Gastrocnemius medialis (tissue), 4 donors: ENCODE results near the gene RGS17. TPM values are rescaled to one million over a fixed set of nuclear protein-coding genes. Genes with fewer than 3 reads are reported as not detected.

Experiments used
- ATAC-seq, 2 donors: fragments of 150-250 bp; one replicate each; pipeline ENCODE4 v1.9.1; 2016
- DNase-seq, 2 donors: peaks; one replicate each; pipeline ENCODE4 v3.0.0-alpha.2; 2019
- H3K27ac ChIP-seq, 4 donors: fragments of 200-600 bp; sonication (generic); 1 replicate in 1 of 4; 2 replicates in 3 of 4; pipeline ENCODE4 v1.5.1; 2016 to 2018; ENCODE audit warnings: mild to moderate bottlenecking in 2 of 4, moderate library complexity in 1 of 4
- H3K27me3 ChIP-seq, 3 donors: fragments of 200-600 bp; sonication (generic) in 2 of 3; 1 replicate in 1 of 3; 2 replicates in 2 of 3; pipeline versions ENCODE4 v1.5.1 to v1.6.0; 2016 to 2019; ENCODE audit warnings: mild to moderate bottlenecking in 1 of 3, moderate library complexity in 1 of 3
- H3K36me3 ChIP-seq, 2 donors: fragments of 200-600 bp; sonication (generic) in 1 of 2; one replicate each; pipeline ENCODE4 v1.5.1; 2017 to 2018
- H3K4me1 ChIP-seq, 2 donors: fragments of 200-600 bp; sonication (generic) in 1 of 2; one replicate each; pipeline ENCODE4 v1.5.1; 2016 to 2017; ENCODE audit warnings: mild to moderate bottlenecking in 2 of 2
- H3K4me3 ChIP-seq, 4 donors: fragments of 200-600 bp; sonication (generic) in 3 of 4; 1 replicate in 1 of 4; 2 replicates in 3 of 4; pipeline ENCODE4 v1.5.1; 2016 to 2019; ENCODE audit warnings: mild to moderate bottlenecking in 2 of 4
- H3K9me3 ChIP-seq, 3 donors: fragments of 200-600 bp; sonication (generic) in 2 of 3; 1 replicate in 1 of 3; 2 replicates in 2 of 3; pipeline ENCODE4 v1.5.1; 2016 to 2019
- POLR2A ChIP-seq, 2 donors: fragments of 450-650 bp; IDR thresholded peaks; one replicate each; pipeline ENCODE4 v1.6.1; 2017; ENCODE audit warnings: antibody characterized with exemption in 2 of 2, mild to moderate bottlenecking in 2 of 2, moderate library complexity in 2 of 2
- in situ Hi-C, 4 donors: fragments of 200-750 bp; cut with MboI; loops; one replicate each; pipeline versions ENCODE4 v1.15.0 to v1.8.0; 2017; ENCODE audit warnings: low sequenced_read_pairs in 4 of 4
- intact Hi-C: fragments of 100-400 bp; cut with DNase I; formaldehyde crosslinking; loops from one replicate; pipeline ENCODE4 v1.15.1; 2023; ENCODE audit warnings: low total_unique reads
- total RNA-seq, 4 donors: library from RNA; depleted of rRNA; stranded (reverse); fragments of >200 nt; gene quantifications; one replicate each; pipeline versions ENCODE4 v1.1.0 to v1.2.3, GENCODE V29; 2016
- TF ChIP-seq, protein P1 (sequence below), 5 experiments: fragments of 450-650 bp in 3 of 5; fragments of 200-600 bp in 2 of 5; sonication (generic) in 2 of 5; IDR thresholded peaks in 4 of 5; conservative IDR thresholded peaks in 1 of 5; 1 replicate in 4 of 5; 2 replicates in 1 of 5; pipeline ENCODE4 v1.5.1; 2016 to 2019; ENCODE audit warnings: antibody characterized with exemption in 5 of 5, mild to moderate bottlenecking in 3 of 5, moderate library complexity in 3 of 5

RGS17 gene
- total RNA-seq, 4 donors from 2014 or later = 0.11 TPM; not detected in 3

DNA sequence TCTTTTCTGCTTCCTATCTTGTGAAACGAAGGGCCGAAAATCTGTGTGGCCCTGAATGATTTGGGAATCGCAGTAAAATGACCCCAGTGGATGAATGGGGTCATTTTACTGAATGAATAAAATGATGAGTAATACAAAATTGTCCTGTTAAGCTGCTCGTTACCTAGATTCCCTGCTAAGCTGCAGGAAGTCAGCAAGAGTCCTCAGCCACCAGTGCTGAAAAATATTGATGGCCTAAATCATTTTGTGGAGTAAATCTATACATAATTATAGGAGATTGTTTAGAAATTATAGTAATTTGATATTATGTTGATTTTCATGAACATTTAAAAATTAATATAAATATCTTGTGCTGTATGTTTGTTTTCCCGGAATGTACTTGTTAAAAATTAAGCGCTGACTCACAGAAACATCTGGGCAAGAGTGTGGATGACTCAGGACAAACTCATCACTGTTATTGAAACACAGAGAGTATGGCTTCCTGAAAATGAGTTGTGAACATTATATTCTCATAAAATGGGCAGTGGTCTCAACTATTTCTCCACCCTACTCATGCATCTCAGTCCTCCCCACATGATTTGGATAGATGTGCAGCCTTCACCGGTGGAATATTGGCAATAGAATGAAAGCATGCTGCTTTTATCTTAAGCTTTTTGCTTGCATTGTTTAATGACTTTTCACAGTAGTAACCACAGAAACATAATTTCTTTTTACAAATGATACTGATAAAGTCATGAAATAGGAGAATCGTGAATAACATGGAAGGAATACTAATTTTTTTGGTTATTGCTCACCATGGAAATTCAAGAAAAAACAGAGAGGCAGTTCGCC lies 36.2 kb upstream of the RGS17 start:
- intact Hi-C loops (no loop called here), in situ Hi-C loops (no loop called here)
- no peaks in the 10 kb centered on the region for H3K9me3 ChIP-seq
- no peak for ATAC-seq
- H3K27ac ChIP-seq = no peak overlapping the region
- no peak overlapping the region for H3K4me3 ChIP-seq
- H3K27me3 ChIP-seq = no peaks in the 10 kb centered on the region
- TF ChIP-seq, protein P1, sequence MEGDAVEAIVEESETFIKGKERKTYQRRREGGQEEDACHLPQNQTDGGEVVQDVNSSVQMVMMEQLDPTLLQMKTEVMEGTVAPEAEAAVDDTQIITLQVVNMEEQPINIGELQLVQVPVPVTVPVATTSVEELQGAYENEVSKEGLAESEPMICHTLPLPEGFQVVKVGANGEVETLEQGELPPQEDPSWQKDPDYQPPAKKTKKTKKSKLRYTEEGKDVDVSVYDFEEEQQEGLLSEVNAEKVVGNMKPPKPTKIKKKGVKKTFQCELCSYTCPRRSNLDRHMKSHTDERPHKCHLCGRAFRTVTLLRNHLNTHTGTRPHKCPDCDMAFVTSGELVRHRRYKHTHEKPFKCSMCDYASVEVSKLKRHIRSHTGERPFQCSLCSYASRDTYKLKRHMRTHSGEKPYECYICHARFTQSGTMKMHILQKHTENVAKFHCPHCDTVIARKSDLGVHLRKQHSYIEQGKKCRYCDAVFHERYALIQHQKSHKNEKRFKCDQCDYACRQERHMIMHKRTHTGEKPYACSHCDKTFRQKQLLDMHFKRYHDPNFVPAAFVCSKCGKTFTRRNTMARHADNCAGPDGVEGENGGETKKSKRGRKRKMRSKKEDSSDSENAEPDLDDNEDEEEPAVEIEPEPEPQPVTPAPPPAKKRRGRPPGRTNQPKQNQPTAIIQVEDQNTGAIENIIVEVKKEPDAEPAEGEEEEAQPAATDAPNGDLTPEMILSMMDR (IDR thresholded peaks at IDR 0.05 in 4 of 5, conservative IDR thresholded peaks at IDR 0.05 in 1 of 5) = no peak
- no peak for TF ChIP-seq POLR2A (IDR thresholded peaks at IDR 0.05)
- H3K4me1 ChIP-seq = no peaks in the 10 kb centered on the region
- no peak for DNase-seq
- no peaks in the 10 kb centered on the region for H3K36me3 ChIP-seq

DNA sequence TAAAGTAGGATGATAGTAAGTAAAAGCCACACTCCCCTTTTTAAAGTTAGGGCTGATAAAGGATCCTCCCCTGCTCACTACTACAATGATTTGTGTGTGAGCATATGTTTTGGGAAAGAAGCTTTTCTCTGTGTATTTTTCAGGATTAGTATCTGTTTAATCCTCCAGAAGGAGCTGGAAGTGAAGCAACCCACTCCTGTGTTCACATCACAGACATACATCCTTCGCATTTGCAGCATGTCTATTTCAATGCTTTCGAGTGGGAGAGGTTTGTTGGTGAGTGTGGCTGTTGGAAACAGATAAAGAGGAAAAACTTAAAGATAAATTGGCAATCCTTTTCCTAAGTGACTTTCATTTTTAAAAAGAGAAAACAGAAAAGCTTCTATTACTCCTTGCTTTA lies 31.6 kb upstream of the RGS17 start:
- no peaks in the 10 kb centered on the region for H3K27me3 ChIP-seq
- H3K36me3 ChIP-seq = no peaks in the 10 kb centered on the region
- no peaks in the 10 kb centered on the region for H3K9me3 ChIP-seq
- no peaks in the 10 kb centered on the region for H3K4me1 ChIP-seq
- intact Hi-C loops (no loop called here), in situ Hi-C loops (no loop called here)
- no peak for TF ChIP-seq POLR2A (IDR thresholded peaks at IDR 0.05)
- TF ChIP-seq, protein P1 (IDR thresholded peaks at IDR 0.05 in 4 of 5, conservative IDR thresholded peaks at IDR 0.05 in 1 of 5) = no peak
- no peak overlapping the region for H3K4me3 ChIP-seq
- DNase-seq = no peak
- ATAC-seq = no peak
- H3K27ac ChIP-seq = no peak overlapping the region

DNA sequence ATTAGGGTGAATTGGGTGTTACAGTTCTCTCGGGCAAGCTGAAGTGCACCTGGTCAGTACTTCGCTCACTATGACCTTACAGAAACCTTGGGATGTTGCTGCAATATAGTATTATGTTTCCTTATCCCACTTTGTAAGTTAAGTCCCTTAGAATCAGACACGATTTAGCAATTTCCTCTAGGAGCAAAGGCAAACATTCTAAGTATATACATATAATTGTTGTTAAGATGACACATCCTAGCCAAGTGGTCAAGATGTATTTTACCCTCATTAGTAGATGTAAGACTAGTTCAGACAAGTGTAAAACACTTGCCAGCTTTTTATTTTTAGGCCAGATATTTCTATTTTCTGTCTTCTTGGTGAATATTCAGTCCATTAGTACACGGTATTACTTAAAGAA lies 31.1 kb upstream of the RGS17 start:
- H3K27ac ChIP-seq = no peak overlapping the region
- intact Hi-C loops = no loop called here
- in situ Hi-C loops = no loop called here

DNA sequence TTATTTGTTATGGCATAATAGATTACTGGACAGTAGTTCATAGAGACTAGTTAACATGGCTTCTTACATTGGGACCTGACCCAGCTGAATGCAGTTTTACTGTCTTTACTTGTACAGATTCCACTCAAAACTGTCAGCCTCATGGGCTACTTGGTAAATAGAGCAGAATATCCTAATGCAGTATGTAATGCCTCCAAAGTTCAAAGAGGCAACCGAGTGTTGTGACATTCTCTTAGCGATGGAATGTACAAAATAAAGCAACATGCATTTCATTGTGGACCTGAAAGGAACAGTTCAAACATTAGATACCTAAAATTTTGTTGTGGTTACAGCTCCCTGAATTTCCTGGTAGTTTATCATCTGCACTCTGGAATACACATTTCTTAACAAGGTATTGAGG lies 29.1 kb upstream of the RGS17 start:
- Histone ChIP-seq H3K9me3 (no peaks in the 10 kb centered on the region), H3K36me3 (no peaks in the 10 kb centered on the region), H3K4me1 (no peaks in the 10 kb centered on the region), H3K4me3 (no peak overlapping the region), H3K27ac (no peak overlapping the region), H3K27me3 (no peaks in the 10 kb centered on the region)
- TF ChIP-seq POLR2A (IDR thresholded peaks at IDR 0.05) = no peak
- TF ChIP-seq, protein P1 (IDR thresholded peaks at IDR 0.05 in 4 of 5, conservative IDR thresholded peaks at IDR 0.05 in 1 of 5) = no peak
- DNase-seq (no peak), ATAC-seq (no peak)
- intact Hi-C loops = no loop called here
- in situ Hi-C loops = no loop called here

More for the DNA sequence above, 31.1 kb upstream of the RGS17 start:
- DNase-seq = no peak
- ATAC-seq = no peak
- H3K9me3 ChIP-seq = no peaks in the 10 kb centered on the region
- H3K27me3 ChIP-seq = no peaks in the 10 kb centered on the region
- no peaks in the 10 kb centered on the region for H3K36me3 ChIP-seq
- H3K4me1 ChIP-seq = no peaks in the 10 kb centered on the region
- no peak overlapping the region for H3K4me3 ChIP-seq
- TF ChIP-seq, protein P1 (IDR thresholded peaks at IDR 0.05 in 4 of 5, conservative IDR thresholded peaks at IDR 0.05 in 1 of 5) = no peak
- no peak for TF ChIP-seq POLR2A (IDR thresholded peaks at IDR 0.05)
